SK-N-SH (cell line): Measurements from ENCODE around the gene CD160. TPM values are rescaled to one million over a fixed set of nuclear protein-coding genes. Genes with fewer than 3 reads are reported as not detected.

Experiments used
- CTCF ChIA-PET: fragments of 300-600, 350-600 bp; formaldehyde crosslinking; extraction: SDS; loops from one replicate; lab custom pipeline; 2021; lab: Yijun Ruan, JAX
- POLR2A ChIA-PET: fragments of 350-600 bp; sonication (Branson Sonifier 250); formaldehyde crosslinking; extraction: SDS; loops from one replicate; lab custom pipeline; 2020; ENCODE audit warnings: antibody characterized with exemption, inconsistent platforms; lab: Yijun Ruan, JAX
- DNase-seq: peaks from one replicate; pipeline ENCODE4 v3.0.0; 2012
- H2AFZ ChIP-seq: fragments of 200-600 bp; sonication (generic); 2 replicates; pipeline ENCODE4 v1.8.1; 2016; ENCODE audit warnings: antibody characterized with exemption, mild to moderate bottlenecking, low read depth
- H3F3A ChIP-seq: fragments of 200-600 bp; sonication (generic); replicated peaks from 2 replicates; pipeline ENCODE3; 2016; ENCODE audit warnings: antibody characterized with exemption, mild to moderate bottlenecking; ENCODE audit not compliant: insufficient read depth
- H3K27ac ChIP-seq, 2 experiments: fragments of 200-500 bp in 1 of 2; fragments of 200-600 bp in 1 of 2; sonication (Bioruptor generic) in 1 of 2; sonication (generic), shearing (Covaris generic) in 1 of 2; 2 replicates each; pipeline versions ENCODE4 v1.5.1 to v1.6.1; 2014 to 2016; ENCODE audit warnings: low read depth in 2 of 2, inconsistent platforms in 1 of 2, low read length in 1 of 2, mild to moderate bottlenecking in 1 of 2, mixed read lengths in 1 of 2
- H3K27me3 ChIP-seq: fragments of 200-600 bp; sonication (generic), shearing (Covaris generic); 2 replicates; pipeline ENCODE4 v1.6.1; 2016; ENCODE audit warnings: mixed run types; ENCODE audit not compliant: insufficient read depth
- H3K36me3 ChIP-seq, 2 experiments: fragments of 200-500 bp in 1 of 2; fragments of 200-600 bp in 1 of 2; sonication (Bioruptor generic) in 1 of 2; sonication (generic) in 1 of 2; replicated peaks in 1 of 2; 2 replicates each; pipeline versions ENCODE3 to v1.5.1; 2014 to 2016; ENCODE audit warnings: low read length in 1 of 2, mild to moderate bottlenecking in 1 of 2; ENCODE audit not compliant: insufficient read depth in 2 of 2, control insufficient read depth in 1 of 2
- H3K4me1 ChIP-seq, 2 experiments: fragments of 200-500 bp in 1 of 2; fragments of 200-600 bp in 1 of 2; sonication (Bioruptor generic) in 1 of 2; sonication (generic), shearing (Covaris generic) in 1 of 2; 2 replicates each; pipeline versions ENCODE4 v1.5.1 to v1.6.1; 2014 to 2016; ENCODE audit warnings: low read depth in 1 of 2, low read length in 1 of 2, mixed run types in 1 of 2; ENCODE audit not compliant: insufficient read depth in 2 of 2, control insufficient read depth in 1 of 2
- H3K4me2 ChIP-seq: fragments of 200-600 bp; sonication (generic), shearing (Covaris generic); 2 replicates; pipeline ENCODE4 v1.6.1; 2017; ENCODE audit warnings: mixed run types
- H3K4me3 ChIP-seq, 2 experiments: fragments of 200-500 bp in 1 of 2; fragments of 200-600 bp in 1 of 2; sonication (Bioruptor generic) in 1 of 2; sonication (generic), shearing (Covaris generic) in 1 of 2; 2 replicates each; pipeline versions ENCODE4 v1.5.1 to v1.8.1; 2014 to 2016; ENCODE audit warnings: low read depth in 2 of 2, inconsistent platforms in 1 of 2, low read length in 1 of 2, mild to moderate bottlenecking in 1 of 2, mixed read lengths in 1 of 2, moderate library complexity in 1 of 2
- H3K79me2 ChIP-seq: fragments of 200-600 bp; sonication (generic); 2 replicates; pipeline ENCODE4 v1.8.1; 2017; ENCODE audit warnings: mild to moderate bottlenecking; ENCODE audit not compliant: insufficient read depth
- H3K9ac ChIP-seq: fragments of 200-600 bp; sonication (generic); 2 replicates; pipeline ENCODE4 v1.6.1; 2017; ENCODE audit warnings: mixed run types
- H3K9me2 ChIP-seq: fragments of 200-600 bp; sonication (generic); 2 replicates; pipeline ENCODE4 v1.6.1; 2017; ENCODE audit warnings: mixed run types
- H3K9me3 ChIP-seq: fragments of 200-600 bp; sonication (generic); 2 replicates; pipeline ENCODE4 v1.6.1; 2017; ENCODE audit warnings: mixed run types, mild to moderate bottlenecking, moderate library complexity
- H4K20me1 ChIP-seq: fragments of 200-600 bp; sonication (generic); 2 replicates; pipeline ENCODE4 v1.6.1; 2017; ENCODE audit warnings: mild to moderate bottlenecking, mixed run types; ENCODE audit not compliant: insufficient read depth
- CHD2 ChIP-seq: fragments of 150-350 bp; IDR thresholded peaks from 2 replicates; pipeline ENCODE4 v1.6.1; 2018; ENCODE audit warnings: low read length; ENCODE audit not compliant: partially characterized antibody
- CTCF ChIP-seq: fragments of 200-600 bp; sonication (generic); IDR thresholded peaks from 2 replicates; pipeline ENCODE4 v1.6.1; 2017; ENCODE audit warnings: antibody characterized with exemption, mild to moderate bottlenecking, moderate library complexity
- ELF1 ChIP-seq: IDR thresholded peaks from 2 replicates; pipeline ENCODE4 v1.4.0; 2012
- EP300 ChIP-seq, 2 experiments: IDR thresholded peaks; 2 replicates each; pipeline versions ENCODE4 v1.4.0 to v1.6.1; 2012; ENCODE audit warnings: borderline replicate concordance in 1 of 2, low read depth in 1 of 2, low read length in 1 of 2
- FOXJ3 ChIP-seq: sonication (generic); formaldehyde crosslinking; IDR thresholded peaks from 2 replicates; pipeline ENCODE4 v1.5.1; 2020; ENCODE audit warnings: mild to moderate bottlenecking, missing genetic modification reagents
- MEF2A ChIP-seq: IDR thresholded peaks from 2 replicates; pipeline ENCODE4 v1.4.0; 2012; ENCODE audit warnings: low read depth, borderline replicate concordance
- RAD21 ChIP-seq: IDR thresholded peaks from 2 replicates; pipeline ENCODE4 v1.6.1; 2012; ENCODE audit warnings: mild to moderate bottlenecking, low read length
- RCOR1 ChIP-seq: fragments of 150-350 bp; IDR thresholded peaks from 2 replicates; pipeline ENCODE4 v1.6.1; 2017; ENCODE audit warnings: antibody characterized with exemption, low read length
- RXRA ChIP-seq: IDR thresholded peaks from 2 replicates; pipeline ENCODE4 v1.4.0; 2012; ENCODE audit warnings: low read depth, mild to moderate bottlenecking, borderline replicate concordance
- SIN3A ChIP-seq: IDR thresholded peaks from 2 replicates; pipeline ENCODE4 v1.6.1; 2012; ENCODE audit warnings: low read depth, mild to moderate bottlenecking, low read length, moderate library complexity, borderline replicate concordance
- TAF1 ChIP-seq: IDR thresholded peaks from 2 replicates; pipeline ENCODE4 v1.6.1; 2012; ENCODE audit warnings: low read depth, mild to moderate bottlenecking, low read length, moderate library complexity, borderline replicate concordance
- WGBS: methylation state at CpG from one replicate; pipeline ENCODE4 v1.1.6; 2017; ENCODE audit warnings: low lambda C conversion rate; 5-methylcytosine and 5-hydroxymethylcytosine counted together
- polyA plus RNA-seq, 3 experiments: library from polyadenylated mRNA; depleted of rRNA; stranded (reverse); fragments of >200 nt; gene quantifications; 2 replicates each; pipeline ENCODE4 v1.2.3, GENCODE V29; 2012
- TF ChIP-seq, protein P1 (sequence below): IDR thresholded peaks from 2 replicates; pipeline ENCODE4 v1.4.0; 2012; ENCODE audit warnings: low read depth, borderline replicate concordance
- TF ChIP-seq, protein P2 (sequence below): fragments of 150-350 bp; IDR thresholded peaks from 2 replicates; pipeline ENCODE4 v1.6.1; 2017; ENCODE audit warnings: antibody characterized with exemption, low read length, low read depth, borderline replicate concordance

Gene CD160
- polyA plus RNA-seq, 1 of the 3 experiments (the other 2 are of a cell fraction) = not detected

DNA sequence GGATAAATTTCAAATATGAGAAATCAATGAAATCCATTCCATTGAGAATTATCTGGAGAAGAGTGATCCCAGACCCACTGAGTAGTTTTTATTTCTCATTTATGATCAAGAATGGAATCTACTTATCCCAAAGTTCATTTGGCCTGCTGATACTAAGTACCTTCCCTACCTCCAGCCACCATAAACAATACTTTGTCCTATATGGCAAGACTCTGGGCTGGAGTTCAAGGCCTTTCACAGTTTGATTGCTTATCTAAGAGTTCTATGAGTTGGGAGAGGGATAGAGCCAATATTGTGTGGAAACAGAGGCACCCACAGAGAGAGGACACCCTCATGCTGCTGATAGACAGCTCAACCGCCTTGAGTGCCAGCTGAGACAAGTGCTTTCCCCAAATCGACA, 17.2 kb upstream of the CD160 start:
- Histone ChIP-seq H3K27me3 (no peaks in the 10 kb centered on the region), H3K9me2 (no peaks in the 10 kb centered on the region), H3K4me1 (peaks cover 0 to 3% of the 10 kb centered on the region in 2 experiments; a peak in 1 of 4 replicates), H3K9me3 (no peaks in the 10 kb centered on the region), H3K9ac (no peak overlapping the region), H4K20me1 (no peaks in the 10 kb centered on the region), H2AFZ (no peak overlapping the region), H3F3A (no peaks in the 10 kb centered on the region), H3K36me3 (no peaks in the 10 kb centered on the region), H3K79me2 (no peaks in the 10 kb centered on the region), H3K4me3 (no peak overlapping the region), H3K4me2 (no peak overlapping the region), H3K27ac (no peak overlapping the region)
- TF ChIP-seq RXRA = no peak
- DNase-seq = no peak
- ChIA-PET CTCF (interaction anchor here (7.9 kb wide), 1 partner anchor 19 kb away, joined by 70 read pairs; the partner anchor contains the start of gene CD160), POLR2A (no interaction called here)
- 54% methylated on average over 2 of the region's 2 CpGs for WGBS

DNA sequence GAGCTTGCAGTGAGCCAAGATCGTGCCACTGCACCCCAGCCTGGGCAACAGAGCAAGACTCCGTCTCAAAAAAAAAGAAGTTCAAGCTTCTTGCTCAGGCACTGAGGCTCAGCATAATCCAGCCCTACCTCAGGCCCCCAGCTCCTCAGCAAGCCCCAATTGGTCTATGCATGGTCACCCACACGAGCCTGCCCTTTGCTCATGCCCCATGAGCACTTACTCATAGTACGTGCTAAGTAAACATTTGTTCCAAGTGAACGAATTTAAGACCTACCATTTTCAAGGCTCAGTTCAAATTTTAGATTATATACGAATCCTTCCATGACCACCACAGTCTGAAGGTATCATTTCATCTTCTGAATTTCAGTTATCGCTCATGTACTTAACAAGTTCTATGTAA, 16.5 kb upstream of the CD160 start:
- Histone ChIP-seq H3K36me3 (no peaks in the 10 kb centered on the region), H3K79me2 (no peaks in the 10 kb centered on the region), H3K4me1 (peaks cover 0 to 11% of the 10 kb centered on the region in 2 experiments; a peak in 1 of 4 replicates), H3K4me2 (no peak overlapping the region), H4K20me1 (no peaks in the 10 kb centered on the region), H3K9ac (no peak overlapping the region), H3K27me3 (no peaks in the 10 kb centered on the region), H3F3A (no peaks in the 10 kb centered on the region), H2AFZ (no peak overlapping the region), H3K27ac (no peak overlapping the region), H3K4me3 (no peak overlapping the region), H3K9me2 (no peaks in the 10 kb centered on the region), H3K9me3 (no peaks in the 10 kb centered on the region)
- DNase-seq = no peak
- TF ChIP-seq RXRA (no peak), ELF1 (no peak), RAD21 (no peak), FOXJ3 (no peak), MEF2A (no peak), EP300 (IDR thresholded peaks at IDR 0.05; ENCODE audit: borderline replicate concordance in 1 of 2, low read depth in 1 of 2, low read length in 1 of 2) (no peak)
- TF ChIP-seq, protein P1, sequence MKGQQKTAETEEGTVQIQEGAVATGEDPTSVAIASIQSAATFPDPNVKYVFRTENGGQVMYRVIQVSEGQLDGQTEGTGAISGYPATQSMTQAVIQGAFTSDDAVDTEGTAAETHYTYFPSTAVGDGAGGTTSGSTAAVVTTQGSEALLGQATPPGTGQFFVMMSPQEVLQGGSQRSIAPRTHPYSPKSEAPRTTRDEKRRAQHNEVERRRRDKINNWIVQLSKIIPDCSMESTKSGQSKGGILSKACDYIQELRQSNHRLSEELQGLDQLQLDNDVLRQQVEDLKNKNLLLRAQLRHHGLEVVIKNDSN = no peak
- ChIA-PET POLR2A (no interaction called here), CTCF (interaction anchor here (0.6 to 7.9 kb wide), 3 partner anchors 11 to 52 kb away, joined by 3 to 70 read pairs (median 3); partner anchors contain the start of gene CD160)
- WGBS = 72% methylated on average over 7 of the region's 7 CpGs

DNA sequence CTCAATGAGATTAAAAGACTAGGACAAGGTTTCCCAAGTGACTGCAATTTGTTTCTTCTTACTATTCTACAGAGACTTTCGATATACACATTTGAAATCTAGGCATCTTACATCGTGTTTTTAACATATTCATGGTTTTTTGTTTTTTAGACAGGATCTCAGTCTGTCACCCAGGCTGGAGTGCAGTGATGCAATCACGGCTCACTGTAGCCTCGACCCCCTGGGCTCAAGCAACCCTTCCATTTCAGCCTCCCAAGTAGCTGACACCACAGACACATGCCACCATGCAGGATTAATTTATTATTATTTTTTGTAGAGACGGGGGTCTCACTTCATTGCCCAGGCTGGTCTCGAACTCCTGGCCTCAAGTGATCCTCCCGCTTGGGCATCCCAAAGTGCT, 13.7 kb upstream of the CD160 start:
- POLR2A ChIA-PET = no interaction called here
- WGBS = 76% methylated on average over 7 of the region's 7 CpGs
- H2AFZ ChIP-seq = no peak overlapping the region
- no peak overlapping the region for H3K4me2 ChIP-seq
- H3K4me3 ChIP-seq = no peak overlapping the region
- DNase-seq = no peak
- no peak overlapping the region for H3K9ac ChIP-seq
- peaks cover 0 to 16% of the 10 kb centered on the region in 2 experiments; a peak in 1 of 4 replicates for H3K4me1 ChIP-seq
- no peaks in the 10 kb centered on the region for H4K20me1 ChIP-seq
- H3K9me2 ChIP-seq = no peaks in the 10 kb centered on the region
- H3K27me3 ChIP-seq = no peaks in the 10 kb centered on the region
- no peak overlapping the region for H3K27ac ChIP-seq
- H3K9me3 ChIP-seq = no peaks in the 10 kb centered on the region
- H3F3A ChIP-seq = no peaks in the 10 kb centered on the region
- H3K36me3 ChIP-seq = no peaks in the 10 kb centered on the region
- H3K79me2 ChIP-seq = no peaks in the 10 kb centered on the region
- CTCF ChIA-PET = interaction anchor here (7.9 kb wide), 1 partner anchor 15 kb away, joined by 70 read pairs; the partner anchor contains the start of gene CD160
- TF ChIP-seq SIN3A (no peak), FOXJ3 (no peak), TAF1 (no peak), CHD2 (no peak), RCOR1 (no peak), CTCF (no peak)
- TF ChIP-seq, protein P2, sequence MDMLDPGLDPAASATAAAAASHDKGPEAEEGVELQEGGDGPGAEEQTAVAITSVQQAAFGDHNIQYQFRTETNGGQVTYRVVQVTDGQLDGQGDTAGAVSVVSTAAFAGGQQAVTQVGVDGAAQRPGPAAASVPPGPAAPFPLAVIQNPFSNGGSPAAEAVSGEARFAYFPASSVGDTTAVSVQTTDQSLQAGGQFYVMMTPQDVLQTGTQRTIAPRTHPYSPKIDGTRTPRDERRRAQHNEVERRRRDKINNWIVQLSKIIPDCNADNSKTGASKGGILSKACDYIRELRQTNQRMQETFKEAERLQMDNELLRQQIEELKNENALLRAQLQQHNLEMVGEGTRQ = no peak
- TF ChIP-seq, all 33 proteins: peak for 0
